NCI-H2196 treated with DMSO at 0.1 percent for 48 hours (cell line): ENCODE measurements around the gene SSX2IP.

Experiments
- DNase-seq: peaks from one replicate; lab custom pipeline; 2025; ENCODE audit not compliant: unreplicated experiment; lab: John Stamatoyannopoulos, UW

SSX2IP gene

GRCh38 chr1:84711869-84712268 lies 21.6 kb upstream of the SSX2IP start:
- no peak for DNase-seq

DNA sequence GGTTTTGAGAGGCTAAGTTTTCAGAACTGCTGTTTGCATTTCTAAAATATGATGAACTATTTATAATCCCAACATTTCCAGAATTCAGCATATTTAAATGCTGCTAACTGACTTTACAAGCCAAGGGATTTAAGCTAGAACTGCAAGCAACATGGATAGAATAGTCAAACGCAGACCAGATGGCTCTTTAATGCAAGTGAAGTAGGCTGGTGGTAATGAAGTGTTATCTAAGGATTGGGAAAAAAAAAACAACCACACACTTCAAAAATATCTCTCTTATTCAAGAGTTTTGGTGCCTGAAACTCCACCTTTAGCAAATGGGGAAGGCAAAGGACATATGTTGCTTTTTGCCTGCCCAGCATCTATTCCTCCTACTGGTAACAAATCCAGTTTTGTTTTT lies 20.9 kb upstream of the SSX2IP start:
- no peak for DNase-seq

DNA sequence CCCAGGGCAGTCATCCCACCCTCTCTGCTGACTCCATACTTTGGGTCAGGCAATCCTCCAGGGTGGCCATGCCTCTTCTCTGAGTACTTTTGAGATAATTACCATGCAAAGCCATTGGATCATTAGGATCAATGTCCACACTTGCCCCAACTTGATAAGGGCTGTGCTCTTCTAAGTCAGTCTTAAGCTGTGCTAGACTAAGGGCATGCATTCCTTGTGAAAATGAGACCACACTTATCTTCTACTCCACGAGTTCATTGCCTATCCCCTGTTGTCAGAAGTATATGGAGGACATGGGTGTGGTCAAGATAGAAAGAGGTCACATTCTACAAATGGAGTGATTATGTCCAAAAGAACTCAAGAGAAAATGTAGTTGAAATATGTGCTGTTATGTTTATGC lies 18.9 kb upstream of the SSX2IP start:
- DNase-seq = no peak

- no peak for DNase-seq
These were observed 17.8 kb upstream of the SSX2IP start for GRCh38 chr1:84708031-84708430.

DNA sequence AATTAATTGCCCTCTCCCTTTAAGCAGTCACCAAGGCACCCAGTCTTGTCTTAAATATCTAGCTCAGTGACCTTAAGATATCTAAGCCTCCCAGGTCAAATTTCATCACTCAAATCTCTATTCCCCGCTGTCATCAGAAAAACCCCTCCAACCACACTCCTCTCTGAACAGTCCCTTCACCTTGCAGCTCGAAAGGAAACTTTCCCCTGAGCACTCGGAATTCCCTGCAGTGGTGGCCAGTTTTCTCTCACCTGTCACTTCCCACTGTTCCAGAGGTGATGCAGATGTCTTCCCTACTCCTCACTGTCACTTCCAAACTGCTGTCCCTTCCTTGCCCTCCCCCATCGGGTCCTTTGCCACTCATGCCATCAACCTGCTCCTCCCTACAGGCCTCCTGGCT lies 15.3 kb upstream of the SSX2IP start:
- no peak for DNase-seq

DNA sequence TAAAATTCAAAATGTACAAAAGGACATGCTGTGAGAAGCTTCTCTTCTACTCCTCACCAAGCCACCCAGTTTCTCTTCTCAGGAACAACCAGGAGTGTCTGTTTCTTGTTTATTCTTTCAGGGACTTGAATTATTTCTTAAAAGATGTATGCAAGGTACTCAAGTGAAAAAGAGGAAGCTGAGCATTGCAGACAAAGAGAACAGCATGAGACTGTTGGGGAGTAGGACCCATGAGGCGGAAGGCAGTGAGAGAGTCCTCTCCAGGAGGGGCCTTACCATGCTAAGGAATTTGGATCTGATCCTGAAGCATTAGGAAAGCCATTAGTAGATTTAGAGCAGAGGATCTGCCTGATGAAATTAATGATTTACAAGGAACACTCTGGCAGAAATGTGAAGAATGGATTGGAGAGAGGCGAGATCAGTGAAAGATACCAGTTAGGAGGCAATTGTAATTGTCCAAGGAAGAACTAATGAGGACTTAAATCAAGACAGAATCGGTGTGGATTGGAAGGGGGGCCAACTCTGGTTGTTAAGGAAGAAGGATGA lies 14.7 kb upstream of the SSX2IP start:
- DNase-seq = no peak

GRCh38 chr1:84703431-84703830 lies 13.2 kb upstream of the SSX2IP start:
- DNase-seq = no peak

GRCh38 chr1:84702143-84702542 lies 11.9 kb upstream of the SSX2IP start:
- no peak for DNase-seq

DNA sequence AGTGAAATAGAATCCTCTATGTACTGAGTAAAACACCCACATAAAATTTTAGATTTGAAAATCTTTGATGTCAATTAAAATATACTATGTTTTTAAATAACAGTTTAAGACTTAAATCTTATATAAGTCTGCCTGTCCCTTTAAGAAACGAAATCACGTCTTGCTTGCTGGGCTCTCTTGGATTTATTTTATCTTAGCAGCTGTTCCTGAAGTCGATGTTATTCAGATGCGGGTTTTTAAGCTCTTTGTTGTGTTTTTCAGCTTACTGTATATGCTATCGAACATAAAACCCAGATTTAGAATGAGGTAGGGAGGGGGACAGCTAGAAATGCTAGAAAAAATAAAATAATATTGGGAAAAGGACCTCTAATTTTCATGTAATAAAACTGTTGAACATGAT lies 11.1 kb upstream of the SSX2IP start:
- DNase-seq = no peak

- DNase-seq = no peak
These were observed 9.8 kb upstream of the SSX2IP start for GRCh38 chr1:84700070-84700469.

DNA sequence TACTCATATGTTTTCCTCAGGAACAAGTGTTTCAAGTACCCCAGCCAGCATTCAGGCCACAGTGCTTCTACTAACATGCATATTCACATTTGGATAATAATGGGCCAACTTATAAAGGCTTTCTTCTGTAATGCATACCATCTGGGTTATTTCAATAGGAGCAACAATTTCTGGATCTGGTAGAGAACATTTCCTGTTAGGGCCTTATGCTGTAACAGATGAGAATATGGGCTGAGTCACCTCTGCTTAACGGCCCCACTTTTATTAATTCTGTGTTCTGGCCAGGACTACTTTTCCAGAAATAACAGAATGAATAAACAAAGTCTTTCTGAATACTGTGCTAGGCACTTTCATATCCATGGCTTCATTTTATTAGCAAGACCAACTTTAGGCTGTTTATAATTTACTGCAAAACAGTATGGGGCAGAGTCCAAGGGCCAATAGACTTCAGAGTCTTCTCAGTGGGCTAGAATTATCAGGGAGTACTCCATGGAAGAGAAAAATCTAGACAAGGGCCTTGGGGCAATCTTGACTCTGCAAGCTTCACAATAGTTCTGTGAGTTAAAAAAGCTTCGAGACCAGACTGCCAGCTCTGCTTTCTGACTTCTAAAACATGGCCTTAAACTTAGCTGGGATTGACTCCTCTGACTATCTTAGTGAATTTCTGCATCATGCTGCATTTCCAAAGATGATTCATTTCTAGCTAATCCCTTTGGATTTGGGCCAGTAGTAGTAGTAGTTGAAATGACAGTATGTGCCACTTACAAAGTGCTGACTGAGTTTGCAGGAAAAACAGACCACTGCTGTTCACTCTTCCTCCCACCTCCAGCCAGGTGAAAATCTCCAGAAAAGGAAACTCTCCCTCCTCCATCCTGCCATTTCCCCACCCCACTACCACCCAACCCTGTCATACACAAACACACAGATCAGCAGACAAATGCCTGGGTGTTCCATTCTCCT lies 8.2 kb upstream of the SSX2IP start:
- DNase-seq = no peak

GRCh38 chr1:84693785-84694184 lies 3.5 kb upstream of the SSX2IP start:
- DNase-seq = no peak

DNA sequence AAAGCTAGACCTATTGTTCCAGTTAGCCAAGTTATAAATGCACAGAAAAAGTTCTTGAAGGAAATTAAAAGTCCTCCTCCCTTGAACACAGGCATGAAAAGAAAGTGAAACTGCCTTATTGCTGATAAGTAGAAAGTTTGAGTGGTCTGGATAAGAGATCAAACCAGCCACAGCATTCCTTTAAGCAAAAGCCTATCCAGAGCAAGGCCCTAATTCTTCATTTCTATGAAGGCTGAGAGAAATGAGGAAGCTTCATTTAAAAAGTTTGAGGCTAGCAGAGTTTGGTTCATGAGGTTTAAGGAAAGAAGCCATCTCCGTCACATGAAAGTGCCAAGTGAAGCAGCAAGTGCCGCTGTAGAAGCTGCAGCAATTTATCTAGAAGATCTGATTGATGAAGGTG lies 2.7 kb upstream of the SSX2IP start:
- DNase-seq = no peak

GRCh38 chr1:84692391-84692790 lies 2.1 kb upstream of the SSX2IP start:
- no peak for DNase-seq

DNA sequence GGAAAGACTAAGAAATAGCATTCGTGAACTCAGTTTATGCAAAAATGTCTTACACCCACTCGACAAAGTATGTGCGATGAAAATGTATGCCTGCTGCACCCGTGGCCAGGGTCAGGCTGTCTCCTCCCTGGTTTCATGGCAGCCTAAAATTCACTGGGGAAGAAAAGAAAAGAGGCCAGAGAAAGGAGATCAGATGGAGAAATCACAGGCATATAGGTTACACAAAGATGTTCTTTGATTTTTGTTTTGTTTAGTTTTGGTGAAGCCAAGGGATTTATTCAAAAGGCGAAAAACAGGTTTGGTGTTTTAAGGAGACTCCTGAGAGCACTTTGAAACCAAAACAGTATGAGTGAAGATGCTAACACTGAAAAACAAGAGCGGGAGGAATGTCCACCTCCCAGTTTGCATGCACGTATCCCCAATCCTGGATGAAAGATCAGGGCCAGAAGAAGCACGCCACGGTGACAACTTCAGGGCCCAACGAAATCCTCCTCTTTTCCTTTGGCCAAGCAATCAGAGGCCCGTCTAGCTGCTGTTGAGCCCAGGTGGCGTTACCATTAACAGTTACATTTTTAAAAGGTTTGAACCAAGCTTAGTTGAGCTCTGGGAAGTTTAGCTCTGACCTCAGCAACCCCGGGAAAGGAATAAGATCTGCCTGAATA lies 992 bp upstream of the SSX2IP start:
- no peak for DNase-seq

- DNase-seq = no peak
These were observed 506 bp downstream of the SSX2IP start for GRCh38 chr1:84689514-84690396.

- DNase-seq = no peak
These were observed 1.7 kb downstream of the SSX2IP start for GRCh38 chr1:84688463-84689061.

DNA sequence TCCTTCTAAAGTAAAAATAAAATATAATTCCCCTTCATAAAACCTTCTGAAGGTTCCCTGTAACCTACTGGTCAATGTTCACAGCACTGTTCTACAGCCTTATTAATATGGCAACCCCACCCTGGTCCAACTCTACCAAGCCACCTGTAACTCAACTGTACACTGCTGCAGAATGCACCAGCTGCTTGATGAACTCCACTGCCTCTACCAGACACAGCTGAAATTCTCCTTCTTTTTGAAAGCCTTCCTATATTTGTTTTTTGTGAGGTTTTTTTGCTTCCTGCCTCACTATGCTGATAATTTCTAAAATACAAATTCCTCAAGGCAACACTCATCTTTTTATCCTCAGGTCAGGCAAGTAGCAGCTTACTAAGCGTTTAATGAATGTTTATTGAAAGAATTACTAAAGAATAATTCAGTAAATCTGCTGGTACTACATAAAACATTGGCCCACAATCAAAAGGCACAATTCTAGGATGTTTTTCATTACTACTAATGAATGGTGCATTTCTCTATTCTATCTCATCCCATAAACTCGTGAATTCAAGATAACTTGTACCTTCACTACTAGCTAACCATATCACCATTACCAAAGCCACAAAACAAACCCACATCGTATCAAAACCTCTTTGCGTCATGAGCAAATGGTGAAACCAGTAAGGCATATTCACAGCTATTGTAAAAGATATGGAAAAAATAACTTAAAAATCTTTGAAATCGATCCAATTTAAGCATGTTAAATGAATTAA lies 2.4 kb downstream of the SSX2IP start:
- DNase-seq = no peak

DNA sequence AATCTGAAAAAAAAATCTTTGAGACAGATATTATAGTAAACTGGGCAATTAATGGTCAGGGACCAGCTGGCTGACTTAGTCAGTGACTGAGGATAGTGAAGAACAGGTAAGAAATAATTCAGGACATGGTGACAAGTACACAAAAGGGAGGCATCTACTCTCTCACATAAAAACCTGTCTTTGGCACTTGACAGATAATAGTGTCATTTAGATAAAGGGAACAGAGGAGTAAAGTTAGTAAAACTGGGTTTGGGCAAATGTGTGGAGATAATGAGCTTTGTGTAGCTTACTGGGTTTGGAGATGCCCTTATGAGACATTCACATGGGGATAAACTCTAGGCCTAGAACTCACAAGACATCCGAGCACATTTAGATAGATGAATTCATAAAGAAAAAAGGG lies 4.0 kb downstream of the SSX2IP start:
- no peak for DNase-seq

DNA sequence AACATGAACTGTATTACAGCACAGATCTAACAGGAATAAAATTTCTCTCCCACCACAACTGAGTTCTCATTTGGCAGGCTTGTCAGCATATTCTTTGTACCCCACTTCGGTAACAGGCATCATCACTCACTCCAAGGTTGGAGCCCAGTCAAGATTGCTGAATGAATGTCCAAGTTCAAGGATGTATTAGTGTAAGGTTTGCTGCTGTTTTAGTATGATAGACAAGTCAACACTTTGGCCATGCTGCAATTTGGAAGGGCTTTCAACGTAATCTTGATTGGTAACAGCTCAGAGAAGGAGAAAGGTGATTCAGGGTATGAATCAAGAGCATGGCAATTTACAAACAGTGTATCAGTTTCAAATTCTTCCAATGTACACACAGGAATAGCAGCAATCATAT lies 6.8 kb downstream of the SSX2IP start:
- DNase-seq = no peak
